ENCODE measurements around the gene ZNF726. TPM values are rescaled to one million over a fixed set of nuclear protein-coding genes. Genes with fewer than 3 reads are reported as not detected.
"Not testable (repeated sequence)": the region's sequence is repeated elsewhere in the genome, so short reads cannot be mapped to it uniquely, and the experiment has no call there.

The ZNF726 gene
- total RNA-seq, 1 experiment from 2014 or later = 0.80 TPM

- H3K9me3 ChIP-seq (ENCODE audit: low read depth, low read length, poor library complexity, severe bottlenecking) = peaks cover 32% of the 10 kb centered on the region
- H3K4me3 ChIP-seq (ENCODE audit: low read depth, low read length, poor library complexity, severe bottlenecking) = no peak overlapping the region
- no peaks in the 10 kb centered on the region for H3K36me3 ChIP-seq (ENCODE audit: insufficient read depth, low read length, poor library complexity, severe bottlenecking)
- BruUV-seq (replicated peaks) = no TSS peak
- H3K4me1 ChIP-seq (ENCODE audit: insufficient read depth, low read length, poor library complexity, severe bottlenecking) = no peaks in the 10 kb centered on the region
- H3K27me3 ChIP-seq (replicated peaks; ENCODE audit: insufficient read depth, low read depth, low read length, poor library complexity) = no peaks in the 10 kb centered on the region
- POLR2A ChIA-PET (ENCODE audit: low non-redundant PET) = no interaction called here
- intact Hi-C loops (cut with micrococcal nuclease; ENCODE audit: unreplicated experiment) = no loop called here
- no peak for TF ChIP-seq EZH2 (IDR thresholded peaks at IDR 0.05; ENCODE audit: borderline replicate concordance, low read depth, low read length, poor library complexity, severe bottlenecking)
- TF ChIP-seq CTCF (conservative IDR thresholded peaks at IDR 0.05; ENCODE audit: low read depth, low read length) = no peak
- CTCF ChIA-PET = no interaction called here
- no peak overlapping the region for H3K27ac ChIP-seq (ENCODE audit: low read depth, low read length, poor library complexity, severe bottlenecking)
- DNase-seq (ENCODE audit: low spot score) = no peak
Observed at GRCh38 chr19:23957660-23958281, 43.1 kb downstream of the ZNF726 start.

DNA sequence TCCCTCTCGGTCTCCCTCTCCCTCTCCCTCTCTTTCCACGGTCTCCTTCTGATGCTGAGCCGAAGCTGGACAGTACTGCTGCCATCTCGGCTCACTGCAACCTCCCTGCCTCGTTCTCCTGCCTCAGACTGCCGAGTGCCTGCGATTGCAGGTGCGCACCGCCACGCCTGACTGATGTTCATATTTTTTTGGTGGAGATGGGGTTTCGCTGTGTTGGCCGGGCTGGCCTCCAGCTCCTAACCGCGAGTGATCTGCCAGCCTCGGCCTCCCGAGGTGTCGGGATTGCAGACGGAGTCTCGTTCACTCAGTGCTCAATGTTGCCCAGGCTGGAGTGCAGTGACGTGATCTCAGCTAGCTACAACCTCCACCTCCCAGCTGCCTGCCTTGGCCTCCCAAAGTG is 48.7 kb downstream of the ZNF726 start:
- H3K4me1 ChIP-seq (ENCODE audit: insufficient read depth, low read length, poor library complexity, severe bottlenecking); CTCF ChIA-PET; H3K27me3 ChIP-seq (replicated peaks; ENCODE audit: insufficient read depth, low read depth, low read length, poor library complexity); H3K36me3 ChIP-seq (ENCODE audit: insufficient read depth, low read length, poor library complexity, severe bottlenecking); H3K4me3 ChIP-seq (ENCODE audit: low read depth, low read length, poor library complexity, severe bottlenecking); BruUV-seq (replicated peaks); H3K27ac ChIP-seq (ENCODE audit: low read depth, low read length, poor library complexity, severe bottlenecking); DNase-seq (ENCODE audit: low spot score); intact Hi-C loops (cut with micrococcal nuclease; ENCODE audit: unreplicated experiment); POLR2A ChIA-PET (ENCODE audit: low non-redundant PET): not testable (repeated sequence)
- peaks cover 22% of the 10 kb centered on the region for H3K9me3 ChIP-seq (ENCODE audit: low read depth, low read length, poor library complexity, severe bottlenecking)

- H3K4me1 ChIP-seq (ENCODE audit: insufficient read depth, low read length, poor library complexity, severe bottlenecking); H3K36me3 ChIP-seq (ENCODE audit: insufficient read depth, low read length, poor library complexity, severe bottlenecking); POLR2A ChIA-PET (ENCODE audit: low non-redundant PET); DNase-seq (ENCODE audit: low spot score); CTCF ChIA-PET; H3K27me3 ChIP-seq (replicated peaks; ENCODE audit: insufficient read depth, low read depth, low read length, poor library complexity); BruUV-seq (replicated peaks); H3K27ac ChIP-seq (ENCODE audit: low read depth, low read length, poor library complexity, severe bottlenecking); H3K4me3 ChIP-seq (ENCODE audit: low read depth, low read length, poor library complexity, severe bottlenecking); intact Hi-C loops (cut with micrococcal nuclease; ENCODE audit: unreplicated experiment): not testable (repeated sequence)
- H3K9me3 ChIP-seq (ENCODE audit: low read depth, low read length, poor library complexity, severe bottlenecking) = peaks cover 26% of the 10 kb centered on the region
Observed at GRCh38 chr19:23963881-23964280, 49.2 kb downstream of the ZNF726 start.

DNA sequence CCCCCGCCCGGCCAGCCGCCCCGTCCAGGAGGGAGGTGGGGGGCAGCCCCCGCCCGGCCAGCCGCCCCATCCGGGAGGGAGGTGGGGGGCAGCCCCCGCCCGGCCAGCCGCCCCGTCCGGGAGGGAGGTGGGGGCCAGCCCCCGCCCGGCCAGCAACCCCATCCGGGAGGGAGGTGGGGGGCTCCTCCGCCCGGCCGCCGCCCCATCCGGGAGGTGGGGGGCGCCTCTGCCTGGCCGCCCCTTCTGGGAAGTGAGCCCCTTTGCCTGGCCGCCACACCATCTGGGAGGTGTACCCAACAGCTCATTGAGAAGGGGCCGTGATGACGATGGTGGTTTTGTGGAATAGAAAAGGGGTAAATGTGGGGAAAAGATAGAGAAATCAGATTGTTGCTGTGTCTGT is 49.6 kb downstream of the ZNF726 start:
- H3K4me1 ChIP-seq (ENCODE audit: insufficient read depth, low read length, poor library complexity, severe bottlenecking); H3K4me3 ChIP-seq (ENCODE audit: low read depth, low read length, poor library complexity, severe bottlenecking); H3K27me3 ChIP-seq (replicated peaks; ENCODE audit: insufficient read depth, low read depth, low read length, poor library complexity); CTCF ChIA-PET; intact Hi-C loops (cut with micrococcal nuclease; ENCODE audit: unreplicated experiment); POLR2A ChIA-PET (ENCODE audit: low non-redundant PET); H3K36me3 ChIP-seq (ENCODE audit: insufficient read depth, low read length, poor library complexity, severe bottlenecking); BruUV-seq (replicated peaks); H3K27ac ChIP-seq (ENCODE audit: low read depth, low read length, poor library complexity, severe bottlenecking); DNase-seq (ENCODE audit: low spot score): not testable (repeated sequence)
- peaks cover 28% of the 10 kb centered on the region for H3K9me3 ChIP-seq (ENCODE audit: low read depth, low read length, poor library complexity, severe bottlenecking)

DNA sequence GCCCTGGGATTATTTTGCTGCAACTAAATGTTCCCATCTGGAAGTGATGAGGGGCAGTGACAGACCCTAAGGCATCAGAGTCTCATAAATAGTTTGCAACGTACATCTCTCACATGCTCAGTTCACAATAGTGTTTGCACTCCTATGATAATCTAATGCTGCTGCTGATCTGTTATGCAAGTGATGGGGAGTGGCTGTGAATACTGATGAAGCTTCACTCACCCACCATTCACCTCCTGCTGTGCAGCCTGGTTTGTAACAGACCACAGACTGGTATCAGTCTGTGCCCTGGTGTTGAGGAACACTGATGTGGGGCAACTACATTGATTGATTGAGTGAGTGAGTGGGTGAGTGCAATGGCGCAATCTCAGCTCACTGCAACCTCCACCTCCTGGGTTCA is 54.9 kb downstream of the ZNF726 start:
- DNase-seq (ENCODE audit: low spot score) = no peak
- Histone ChIP-seq H3K27ac (ENCODE audit: low read depth, low read length, poor library complexity, severe bottlenecking) (no peak overlapping the region), H3K9me3 (ENCODE audit: low read depth, low read length, poor library complexity, severe bottlenecking) (peaks cover 20% of the 10 kb centered on the region), H3K4me1 (ENCODE audit: insufficient read depth, low read length, poor library complexity, severe bottlenecking) (no peaks in the 10 kb centered on the region), H3K27me3 (replicated peaks; ENCODE audit: insufficient read depth, low read depth, low read length, poor library complexity) (no peaks in the 10 kb centered on the region), H3K4me3 (ENCODE audit: low read depth, low read length, poor library complexity, severe bottlenecking) (no peak overlapping the region), H3K36me3 (ENCODE audit: insufficient read depth, low read length, poor library complexity, severe bottlenecking) (no peaks in the 10 kb centered on the region)
- CTCF ChIA-PET = no interaction called here
- intact Hi-C loops (cut with micrococcal nuclease; ENCODE audit: unreplicated experiment) = no loop called here
- POLR2A ChIA-PET (ENCODE audit: low non-redundant PET) = no interaction called here
- no TSS peak for BruUV-seq (replicated peaks)
- TF ChIP-seq CTCF (conservative IDR thresholded peaks at IDR 0.05; ENCODE audit: low read depth, low read length) (no peak), EZH2 (IDR thresholded peaks at IDR 0.05; ENCODE audit: borderline replicate concordance, low read depth, low read length, poor library complexity, severe bottlenecking) (no peak)

Measured in A673 (cell line).